CD4-positive, alpha-beta T cell treated with Interleukin-2 at 100 ng/mL for 4 hours (primary cell): ENCODE results near the gene ERLEC1.
"Not testable (repeated sequence)": the region's sequence is repeated elsewhere in the genome, so short reads cannot be mapped to it uniquely, and the experiment has no call there.

Experiments
- DNase-seq: peaks from one replicate; pipeline ENCODE4 v3.0.0-alpha.2; 2020; ENCODE audit warnings: low spot score

The ERLEC1 gene

DNA sequence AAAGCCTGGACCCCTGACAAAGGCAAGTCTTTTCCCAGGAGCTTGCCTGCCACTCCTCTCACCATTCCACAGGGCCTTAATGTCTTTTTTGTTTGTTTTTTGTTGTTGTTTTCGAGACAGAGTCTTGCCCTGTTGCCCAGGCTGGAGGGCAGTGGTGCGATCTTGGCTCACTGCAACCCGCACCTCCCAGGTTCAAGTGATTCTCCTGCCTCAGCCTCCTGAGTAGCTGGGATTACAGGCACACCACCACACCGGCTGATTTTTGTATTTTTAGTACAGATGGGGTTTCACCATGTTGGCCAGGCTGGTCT, 43.1 kb downstream of the ERLEC1 start:
- not testable (repeated sequence) for DNase-seq

- DNase-seq = no peak
Observed at GRCh38 chr2:53840580-53840979, 53.7 kb downstream of the ERLEC1 start.

DNA sequence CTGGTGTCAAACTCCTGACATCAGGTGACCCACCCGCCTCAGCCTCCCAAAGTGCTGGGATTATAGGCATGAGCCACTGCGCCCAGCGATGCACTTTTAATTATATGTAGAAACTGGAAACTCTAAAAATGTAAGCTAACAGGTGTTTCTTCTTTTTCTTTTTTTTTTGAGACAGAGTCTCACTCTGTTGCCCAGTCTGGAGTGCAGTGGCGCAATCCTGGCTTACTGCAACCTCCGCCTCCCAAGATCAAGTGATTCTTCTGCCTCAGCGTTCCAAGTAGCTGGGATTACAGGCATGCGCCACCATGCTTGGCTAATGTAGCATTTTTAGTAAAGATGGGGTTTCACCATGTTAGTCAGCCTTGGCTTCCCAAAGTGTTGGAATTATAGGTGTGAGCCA, 54.8 kb downstream of the ERLEC1 start:
- not testable (repeated sequence) for DNase-seq

GRCh38 chr2:53842891-53843290, 56.0 kb downstream of the ERLEC1 start:
- DNase-seq = no peak

- no peak for DNase-seq
Observed at GRCh38 chr2:53843595-53843994, 56.8 kb downstream of the ERLEC1 start.

DNA sequence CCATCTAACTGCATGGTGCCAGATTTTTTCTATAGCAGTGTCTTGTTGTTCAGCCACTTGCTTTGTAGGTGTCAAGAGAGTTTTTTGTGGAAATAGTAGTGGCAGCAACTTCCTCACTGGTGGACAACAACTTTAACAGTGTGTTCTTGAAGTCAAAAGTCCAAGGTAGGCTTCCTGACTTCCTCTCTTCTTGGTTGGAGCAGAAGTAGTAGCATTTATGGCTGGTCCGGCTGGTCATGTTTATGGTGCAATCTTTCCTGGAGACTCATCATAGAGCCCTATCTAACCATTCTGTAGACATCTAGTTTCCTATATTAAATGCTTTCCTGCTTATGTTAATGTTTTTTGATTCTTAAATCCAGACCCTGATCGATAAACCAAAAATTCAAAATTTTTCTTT, 61.2 kb downstream of the ERLEC1 start:
- no peak for DNase-seq

DNA sequence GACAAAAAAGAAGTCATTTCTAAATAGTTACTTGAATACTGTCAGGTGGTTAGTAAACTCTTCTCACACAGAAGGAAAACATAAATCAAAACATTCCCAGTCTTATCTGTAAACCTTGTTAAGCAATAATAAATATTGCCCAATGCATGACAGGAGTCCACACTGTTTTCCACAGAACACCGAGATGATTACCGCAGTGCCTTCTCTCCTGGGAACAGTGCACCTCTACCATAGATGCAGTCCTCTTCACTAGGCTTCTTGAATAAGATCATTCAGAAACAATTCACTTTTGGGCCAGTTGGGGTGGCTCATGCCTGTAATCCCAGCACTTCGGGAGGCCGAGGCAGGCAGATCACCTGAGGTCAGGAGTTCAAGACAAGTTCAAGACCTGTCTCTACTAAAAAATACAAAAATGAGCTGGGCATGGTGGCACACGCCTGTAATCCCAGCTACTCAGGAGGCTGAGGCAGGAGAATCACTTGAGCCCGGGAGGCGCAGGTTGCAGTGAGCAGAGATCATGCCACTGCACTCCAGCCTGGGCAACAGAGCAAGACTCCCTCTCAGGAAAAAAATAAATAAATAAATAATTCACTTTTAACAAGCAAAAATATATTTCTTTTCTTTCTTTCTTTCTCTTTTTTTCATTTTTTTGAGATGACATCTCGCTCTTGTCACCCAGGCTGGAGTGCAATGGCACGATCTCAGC, 64.4 kb downstream of the ERLEC1 start:
- not testable (repeated sequence) for DNase-seq

DNA sequence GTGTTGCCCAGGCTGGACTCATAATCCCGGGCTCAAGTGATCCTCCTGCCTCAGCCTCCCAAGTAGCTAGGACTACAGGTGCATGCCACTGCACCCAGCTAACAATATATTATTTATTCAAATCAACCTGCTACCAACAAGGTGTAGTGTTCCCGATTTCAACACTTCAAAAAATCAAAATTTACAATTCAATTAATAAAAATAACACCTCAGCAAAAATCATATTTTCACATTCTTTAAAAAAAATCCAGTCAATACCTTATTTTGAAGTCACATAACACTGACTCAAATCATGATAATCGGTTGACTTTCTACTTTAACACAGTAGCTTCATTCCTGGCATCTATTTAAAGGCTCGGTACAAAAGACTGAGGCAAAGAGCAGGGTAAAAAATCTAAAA, 65.7 kb downstream of the ERLEC1 start:
- no peak for DNase-seq

GRCh38 chr2:53854678-53855077, 67.8 kb downstream of the ERLEC1 start:
- no peak for DNase-seq

DNA sequence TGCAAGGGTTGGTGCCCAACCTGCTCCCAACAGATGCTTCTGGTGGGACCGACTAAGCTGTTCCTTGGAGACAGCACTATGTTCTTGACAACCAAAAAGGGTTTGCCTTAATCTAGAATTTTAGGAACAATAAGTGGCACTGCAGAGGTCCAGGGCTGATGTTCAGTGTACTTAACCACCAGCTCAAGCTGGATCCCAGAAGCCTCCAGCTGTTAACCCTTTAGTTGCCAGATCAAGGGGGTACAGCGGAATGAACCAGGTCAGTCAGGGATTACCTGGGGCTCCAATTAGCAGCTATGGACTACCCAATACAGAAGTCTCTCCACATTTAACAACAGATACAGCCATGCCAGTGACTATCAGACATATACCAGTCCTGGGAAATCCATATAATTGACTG, 69.4 kb downstream of the ERLEC1 start:
- DNase-seq = no peak

DNA sequence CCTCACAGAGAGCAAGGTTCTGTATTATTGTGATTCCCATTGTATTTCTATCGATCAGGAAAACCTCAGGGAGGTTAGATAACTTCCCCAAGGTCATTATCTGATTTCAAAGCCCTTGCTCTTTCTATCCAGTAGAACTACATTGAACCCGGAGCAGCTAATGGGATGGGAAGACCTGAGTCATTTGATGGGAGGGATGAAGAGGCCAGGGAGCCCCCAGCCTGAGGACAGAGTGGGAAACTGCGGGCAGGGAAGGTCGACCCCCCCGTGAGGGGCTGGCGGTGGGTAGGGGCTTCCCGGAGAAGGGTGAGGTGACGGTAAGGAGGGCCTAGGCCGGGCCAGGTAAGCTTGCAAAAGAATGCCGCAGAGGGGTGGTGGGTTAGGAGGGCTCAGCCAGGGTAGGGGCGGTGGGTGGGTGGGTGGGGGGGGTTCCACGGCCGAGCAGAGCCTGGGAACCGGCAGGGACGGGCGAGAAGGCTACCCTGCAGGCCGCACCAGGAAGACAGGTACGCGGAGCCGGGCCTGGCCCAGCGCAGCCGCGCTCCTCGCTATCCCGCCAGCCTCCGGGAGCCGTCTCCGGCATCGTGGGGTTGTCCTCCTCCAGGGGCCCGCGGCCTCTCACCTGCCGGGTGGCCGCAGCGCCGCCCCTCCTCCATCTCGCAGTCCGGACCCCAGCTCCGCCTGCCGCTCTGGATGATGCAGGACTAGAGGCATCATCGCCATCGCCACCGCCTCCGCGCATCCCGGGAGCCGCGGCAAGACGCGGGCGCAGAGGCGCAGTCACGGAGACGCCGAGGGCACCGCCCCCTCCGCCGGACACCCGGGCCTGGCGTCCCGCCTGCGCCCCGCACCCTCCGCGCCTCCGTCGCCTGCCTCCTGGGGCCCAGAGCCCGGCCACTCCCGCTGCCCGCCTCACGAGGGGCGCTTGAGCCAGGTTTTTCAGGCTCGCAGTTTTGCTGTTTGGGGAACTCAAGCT, 72.7 kb downstream of the ERLEC1 start, which contains the start of gene GPR75:
Gene GPR75 (minus strand): TSS at position 762 of the 976 bp plus-strand sequence. CDS start 5,211 bp downstream, outside the sequence.
- no peak for DNase-seq

- DNase-seq = no peak
Observed at GRCh38 chr2:53861824-53862223, 75.0 kb downstream of the ERLEC1 start.

- no peak for DNase-seq
Observed at GRCh38 chr2:53863538-53864227, 76.8 kb downstream of the ERLEC1 start.

DNA sequence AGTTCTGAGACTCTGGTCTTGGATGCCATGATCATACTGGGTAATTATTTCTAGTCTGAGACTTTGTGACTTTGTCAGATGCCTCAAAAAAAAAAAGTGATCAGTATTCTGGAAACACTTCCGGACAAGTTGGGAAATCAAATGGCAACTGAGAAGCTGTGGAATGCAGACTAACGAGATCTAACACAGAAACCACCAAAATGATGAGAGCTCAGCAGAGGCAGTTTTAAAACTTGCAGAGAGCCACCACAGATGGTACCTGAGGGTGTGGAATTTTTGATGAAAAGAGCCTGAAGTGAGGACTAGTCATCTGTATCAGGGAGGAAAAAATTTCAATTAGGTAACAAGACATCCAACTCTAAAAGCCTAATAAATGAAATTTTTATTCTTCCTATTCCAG, 78.4 kb downstream of the ERLEC1 start:
- no peak for DNase-seq

DNA sequence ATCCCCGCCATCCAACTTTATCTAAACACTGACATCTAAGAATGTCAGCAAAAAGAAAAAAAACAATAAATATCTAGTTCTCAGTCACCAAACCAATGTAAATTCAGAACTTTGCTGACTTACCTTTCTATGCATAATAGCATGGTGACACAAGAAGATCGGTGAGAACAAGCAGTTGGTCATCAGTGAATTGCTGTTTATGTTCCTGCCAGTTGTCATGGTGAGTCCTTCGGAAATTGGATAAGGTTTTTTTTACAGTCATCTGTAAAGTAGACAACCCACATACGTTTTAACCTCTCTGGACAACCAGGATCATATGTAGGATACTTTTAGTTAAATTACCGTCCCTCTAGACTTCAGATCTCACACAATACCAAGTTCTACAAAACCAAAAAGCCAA, 79.1 kb downstream of the ERLEC1 start:
- no peak for DNase-seq

- DNase-seq = no peak
Observed at GRCh38 chr2:53867169-53867568, 80.3 kb downstream of the ERLEC1 start.

GRCh38 chr2:53867773-53868172, 80.9 kb downstream of the ERLEC1 start:
- no peak for DNase-seq
